IPS-18c (cell line): ENCODE results near the gene ZBTB11.
"Not testable (repeated sequence)": the region's sequence is repeated elsewhere in the genome, so short reads cannot be mapped to it uniquely, and the experiment has no call there.

ENCODE experiments used
- H3K4me3 ChIP-seq: 2 replicates; pipeline ENCODE4 v1.7.0; 2013; ENCODE audit warnings: low read depth, mild to moderate bottlenecking, low read length, moderate library complexity; ENCODE audit not compliant: insufficient read depth
- H3K9me3 ChIP-seq: one replicate; pipeline ENCODE4 v1.6.1; 2013; ENCODE audit warnings: mild to moderate bottlenecking, low read length, moderate library complexity; ENCODE audit not compliant: control insufficient read depth, insufficient read depth

ZBTB11 gene

GRCh38 chr3:101634591-101635196 is 42.2 kb downstream of the ZBTB11 start:
- Histone ChIP-seq H3K4me3 (no peak overlapping the region), H3K9me3 (no peaks in the 10 kb centered on the region)

GRCh38 chr3:101633186-101633585 is 43.7 kb downstream of the ZBTB11 start:
- no peak overlapping the region for H3K4me3 ChIP-seq
- H3K9me3 ChIP-seq = no peaks in the 10 kb centered on the region

- H3K9me3 ChIP-seq = no peaks in the 10 kb centered on the region
- H3K4me3 ChIP-seq = no peak overlapping the region
These were observed 44.3 kb downstream of the ZBTB11 start for GRCh38 chr3:101632586-101632985.

GRCh38 chr3:101631959-101632358 is 45.0 kb downstream of the ZBTB11 start:
- not testable (repeated sequence) for H3K4me3 ChIP-seq, H3K9me3 ChIP-seq

GRCh38 chr3:101631098-101631796 is 45.7 kb downstream of the ZBTB11 start:
- Histone ChIP-seq H3K9me3 (no peaks in the 10 kb centered on the region), H3K4me3 (no peak overlapping the region)

- H3K4me3 ChIP-seq = no peak overlapping the region
- peaks cover 2% of the 10 kb centered on the region for H3K9me3 ChIP-seq
These were observed 47.7 kb downstream of the ZBTB11 start for GRCh38 chr3:101629219-101629618.

- Histone ChIP-seq H3K4me3 (no peak overlapping the region), H3K9me3 (peaks cover 2% of the 10 kb centered on the region)
These were observed 51.1 kb downstream of the ZBTB11 start for GRCh38 chr3:101625879-101626278.

- no peak overlapping the region for H3K4me3 ChIP-seq
- H3K9me3 ChIP-seq = peaks cover 2% of the 10 kb centered on the region
These were observed 52.1 kb downstream of the ZBTB11 start for GRCh38 chr3:101624857-101625256.

- H3K9me3 ChIP-seq = peaks cover 2% of the 10 kb centered on the region
These were observed 53.3 kb downstream of the ZBTB11 start for GRCh38 chr3:101623656-101624055.

GRCh38 chr3:101619734-101620133 is 57.2 kb downstream of the ZBTB11 start:
- no peaks in the 10 kb centered on the region for H3K9me3 ChIP-seq

More at GRCh38 chr3:101623656-101624055, 53.3 kb downstream of the ZBTB11 start:
- H3K4me3 ChIP-seq = no peak overlapping the region

GRCh38 chr3:101618726-101619125 is 58.2 kb downstream of the ZBTB11 start:
- H3K4me3 ChIP-seq = no peak overlapping the region
- no peaks in the 10 kb centered on the region for H3K9me3 ChIP-seq

More at GRCh38 chr3:101619734-101620133, 57.2 kb downstream of the ZBTB11 start:
- H3K4me3 ChIP-seq = no peak overlapping the region

GRCh38 chr3:101617478-101617877 is 59.5 kb downstream of the ZBTB11 start:
- Histone ChIP-seq H3K9me3 (no peaks in the 10 kb centered on the region), H3K4me3 (no peak overlapping the region)

GRCh38 chr3:101615525-101615924 is 61.4 kb downstream of the ZBTB11 start:
- no peaks in the 10 kb centered on the region for H3K9me3 ChIP-seq

GRCh38 chr3:101613014-101613413 is 63.9 kb downstream of the ZBTB11 start:
- H3K4me3 ChIP-seq, H3K9me3 ChIP-seq: not testable (repeated sequence)

More at GRCh38 chr3:101615525-101615924, 61.4 kb downstream of the ZBTB11 start:
- no peak overlapping the region for H3K4me3 ChIP-seq

- no peaks in the 10 kb centered on the region for H3K9me3 ChIP-seq
- no peak overlapping the region for H3K4me3 ChIP-seq
These were observed 65.9 kb downstream of the ZBTB11 start for GRCh38 chr3:101611023-101611422.

- not testable (repeated sequence) for H3K9me3 ChIP-seq, H3K4me3 ChIP-seq
These were observed 71.5 kb downstream of the ZBTB11 start for GRCh38 chr3:101605398-101605797.

GRCh38 chr3:101603184-101603583 is 73.7 kb downstream of the ZBTB11 start:
- H3K9me3 ChIP-seq = no peaks in the 10 kb centered on the region
- H3K4me3 ChIP-seq = no peak overlapping the region

- no peaks in the 10 kb centered on the region for H3K9me3 ChIP-seq
- H3K4me3 ChIP-seq = no peak overlapping the region
These were observed 74.2 kb downstream of the ZBTB11 start for GRCh38 chr3:101602731-101603130.
